ENCODE data around the gene CHCHD3. TPM values are rescaled to one million over a fixed set of nuclear protein-coding genes. Genes with fewer than 3 reads are reported as not detected.

CHCHD3 gene
- total RNA-seq, 1 donor from 2014 or later: 75.5 TPM

DNA sequence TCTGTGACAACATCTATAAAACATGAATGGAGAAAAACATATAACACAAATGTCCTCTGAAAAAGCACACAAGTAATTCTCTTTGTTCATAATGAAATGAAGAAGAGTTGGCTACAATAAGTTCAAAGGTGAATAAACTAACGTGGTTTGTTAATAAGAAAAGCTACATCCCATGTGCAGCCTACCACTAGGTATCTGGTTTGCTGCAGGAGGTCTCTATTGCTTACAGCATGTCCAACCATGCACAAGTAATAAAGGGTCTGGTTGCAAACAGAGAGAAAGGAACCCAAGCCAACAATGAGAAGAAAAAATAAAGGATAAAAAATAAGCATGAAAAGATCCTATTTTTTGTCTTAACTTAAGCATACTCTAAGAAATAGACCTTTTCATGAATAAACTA lies 139.2 kb downstream of the CHCHD3 start:
- no peak overlapping the region for H3K4me3 ChIP-seq (ENCODE audit: low read depth, low read length)
- TF ChIP-seq, protein P1, sequence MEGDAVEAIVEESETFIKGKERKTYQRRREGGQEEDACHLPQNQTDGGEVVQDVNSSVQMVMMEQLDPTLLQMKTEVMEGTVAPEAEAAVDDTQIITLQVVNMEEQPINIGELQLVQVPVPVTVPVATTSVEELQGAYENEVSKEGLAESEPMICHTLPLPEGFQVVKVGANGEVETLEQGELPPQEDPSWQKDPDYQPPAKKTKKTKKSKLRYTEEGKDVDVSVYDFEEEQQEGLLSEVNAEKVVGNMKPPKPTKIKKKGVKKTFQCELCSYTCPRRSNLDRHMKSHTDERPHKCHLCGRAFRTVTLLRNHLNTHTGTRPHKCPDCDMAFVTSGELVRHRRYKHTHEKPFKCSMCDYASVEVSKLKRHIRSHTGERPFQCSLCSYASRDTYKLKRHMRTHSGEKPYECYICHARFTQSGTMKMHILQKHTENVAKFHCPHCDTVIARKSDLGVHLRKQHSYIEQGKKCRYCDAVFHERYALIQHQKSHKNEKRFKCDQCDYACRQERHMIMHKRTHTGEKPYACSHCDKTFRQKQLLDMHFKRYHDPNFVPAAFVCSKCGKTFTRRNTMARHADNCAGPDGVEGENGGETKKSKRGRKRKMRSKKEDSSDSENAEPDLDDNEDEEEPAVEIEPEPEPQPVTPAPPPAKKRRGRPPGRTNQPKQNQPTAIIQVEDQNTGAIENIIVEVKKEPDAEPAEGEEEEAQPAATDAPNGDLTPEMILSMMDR (conservative IDR thresholded peaks at IDR 0.05; ENCODE audit: low read depth, low read length): no peak
- DNase-seq (ENCODE audit: low read depth): no peak

DNA sequence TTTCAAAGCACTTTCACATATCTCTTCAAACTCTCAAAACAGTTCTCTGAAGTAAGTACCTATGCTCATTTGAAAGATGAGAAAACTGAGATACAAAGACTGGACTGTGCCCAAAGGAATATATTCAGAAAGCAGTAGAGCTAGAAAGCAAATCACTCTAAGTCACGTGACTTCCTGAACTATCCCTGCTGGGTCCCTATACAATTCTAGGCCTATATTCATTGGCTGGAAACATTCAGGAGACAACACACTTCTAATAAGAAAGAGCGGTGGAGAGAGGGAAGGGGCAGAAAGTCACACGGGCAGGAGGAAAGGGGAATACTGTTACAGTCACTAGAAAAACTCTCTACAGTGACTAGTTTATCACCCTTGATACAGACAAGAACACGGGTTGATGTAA lies 140.0 kb downstream of the CHCHD3 start:
- TF ChIP-seq, protein P1 (conservative IDR thresholded peaks at IDR 0.05; ENCODE audit: low read depth, low read length): no peak
- H3K4me3 ChIP-seq (ENCODE audit: low read depth, low read length): no peak overlapping the region
- no peak for DNase-seq (ENCODE audit: low read depth)

DNA sequence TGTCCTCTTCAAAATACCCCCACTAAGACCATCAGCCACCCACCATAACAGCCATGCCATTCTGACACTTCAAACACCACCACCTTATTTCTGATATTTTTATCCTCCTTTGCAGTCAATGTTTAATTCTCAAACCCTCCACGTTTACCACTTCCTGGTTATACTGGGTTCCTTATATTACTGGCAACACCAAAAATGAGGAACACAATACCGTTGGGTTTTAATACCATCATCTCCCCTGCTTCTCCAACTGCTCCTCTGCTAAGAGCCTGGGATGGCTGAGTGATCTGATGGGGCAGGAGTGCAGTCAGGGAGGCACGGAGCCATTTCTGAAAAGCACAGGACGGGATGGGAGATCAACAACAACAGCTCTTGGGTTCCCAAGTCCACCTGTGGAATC lies 140.5 kb downstream of the CHCHD3 start:
- TF ChIP-seq, protein P1 (conservative IDR thresholded peaks at IDR 0.05; ENCODE audit: low read depth, low read length): no peak
- H3K4me3 ChIP-seq (ENCODE audit: low read depth, low read length): no peak overlapping the region
- DNase-seq (ENCODE audit: low read depth): no peak

DNA sequence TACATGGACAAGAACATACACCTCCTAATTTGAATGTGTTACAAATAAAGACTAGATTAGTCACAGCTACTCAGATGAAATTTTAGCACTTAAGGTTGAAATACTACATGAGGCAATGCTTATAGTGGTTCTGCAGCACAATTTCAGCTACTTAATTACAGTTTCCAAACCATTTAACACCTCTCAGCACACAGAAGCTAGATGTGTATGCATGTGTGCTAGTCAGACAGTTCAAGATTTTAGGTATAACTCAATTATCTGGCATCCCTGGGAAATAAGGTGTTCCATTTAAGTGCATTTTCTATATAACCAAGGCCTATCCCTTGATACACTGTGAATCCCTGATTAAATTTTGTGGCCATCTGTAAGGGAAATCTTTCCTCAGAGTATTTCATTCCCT lies 141.8 kb downstream of the CHCHD3 start:
- DNase-seq (ENCODE audit: low read depth): no peak
- TF ChIP-seq, protein P1 (conservative IDR thresholded peaks at IDR 0.05; ENCODE audit: low read depth, low read length): no peak
- H3K4me3 ChIP-seq (ENCODE audit: low read depth, low read length): no peak overlapping the region

DNA sequence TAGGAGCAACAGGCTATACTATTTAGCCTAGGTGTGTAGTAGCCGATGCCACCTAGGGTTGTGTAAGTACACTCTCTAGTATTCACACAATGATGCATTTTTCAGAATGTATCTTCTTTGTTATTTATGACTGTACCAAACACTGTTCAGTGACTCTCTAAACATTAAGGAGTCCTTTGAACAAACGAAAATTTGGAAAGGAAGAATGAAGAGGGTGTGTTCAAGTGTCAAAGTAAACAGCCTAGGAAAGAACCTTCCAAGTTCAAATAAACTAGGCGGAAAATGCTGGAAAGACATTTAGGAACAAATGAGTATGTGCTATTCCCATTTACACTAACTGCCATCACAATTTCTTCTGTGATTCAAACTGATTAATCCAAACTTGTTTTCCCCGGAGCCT lies 142.4 kb downstream of the CHCHD3 start:
- no peak overlapping the region for H3K4me3 ChIP-seq (ENCODE audit: low read depth, low read length)
- no peak for DNase-seq (ENCODE audit: low read depth)
- TF ChIP-seq, protein P1 (conservative IDR thresholded peaks at IDR 0.05; ENCODE audit: low read depth, low read length): no peak

DNA sequence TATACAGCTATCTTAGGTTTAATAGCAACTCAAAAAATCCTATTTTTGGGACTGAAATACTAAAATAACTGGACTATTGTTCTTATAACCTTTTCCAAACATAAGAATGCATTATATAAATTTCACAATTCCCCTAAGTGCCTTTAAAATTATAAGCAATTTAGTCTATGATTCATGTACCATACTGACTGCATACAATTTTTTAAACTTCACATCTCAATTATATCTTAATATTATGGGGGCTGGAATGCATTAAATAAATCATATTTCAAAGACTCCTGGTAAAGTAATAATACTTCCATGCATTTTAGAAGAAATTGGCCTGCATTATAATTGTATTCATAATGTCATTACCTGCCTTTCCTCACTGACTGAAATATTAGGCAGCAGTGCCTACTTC lies 144.6 kb downstream of the CHCHD3 start:
- H3K4me3 ChIP-seq (ENCODE audit: low read depth, low read length): no peak overlapping the region
- TF ChIP-seq, protein P1 (conservative IDR thresholded peaks at IDR 0.05; ENCODE audit: low read depth, low read length): no peak

DNA sequence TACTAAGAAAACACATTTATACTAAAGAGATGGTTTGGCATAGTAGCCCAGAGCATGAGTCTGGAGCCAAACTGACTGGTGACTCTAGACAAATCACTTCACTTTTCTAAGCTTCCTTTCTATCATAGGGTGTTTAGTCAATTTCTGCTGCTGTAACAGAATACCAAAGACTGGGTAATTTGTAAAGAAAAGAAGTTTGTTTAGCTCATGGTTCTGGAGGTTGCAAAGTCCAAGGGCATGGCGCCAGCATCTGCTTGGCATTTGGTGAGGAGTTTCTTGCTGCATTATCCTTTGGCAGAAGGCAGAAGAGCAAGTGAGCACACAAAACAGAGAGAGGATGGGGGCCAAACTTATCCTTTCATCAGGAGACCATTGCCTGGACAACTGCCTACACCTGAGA lies 146.3 kb downstream of the CHCHD3 start:
- no peak for DNase-seq (ENCODE audit: low read depth)
- TF ChIP-seq, protein P1 (conservative IDR thresholded peaks at IDR 0.05; ENCODE audit: low read depth, low read length): no peak
- H3K4me3 ChIP-seq (ENCODE audit: low read depth, low read length): no peak overlapping the region

More for the DNA sequence above, 144.6 kb downstream of the CHCHD3 start:
- no peak for DNase-seq (ENCODE audit: low read depth)
